ENCODE measurements around the gene KIAA0232. TPM values are rescaled to one million over a fixed set of nuclear protein-coding genes. Genes with fewer than 3 reads are reported as not detected.
A peak's percentile ranks its signal among the peaks of the same experiment; 100 is the strongest.

KIAA0232 gene
- total and polyA plus RNA-seq, 5 donors from 2014 or later, result 5.6 to 25.3 (median 13.5) TPM

GRCh38 chr4:6845574-6845973, 63.0 kb downstream of the KIAA0232 start:
- no peaks in the 10 kb centered on the region for H3K4me1 ChIP-seq (ENCODE audit: control insufficient read depth, insufficient read depth, low read length, poor library complexity, severe bottlenecking)
- H3K4me1 Mint-ChIP-seq, result peaks cover 3 to 27% (median 9%) of the 10 kb centered on the region in 4 donors
- no peak overlapping the region for H3K4me3 Mint-ChIP-seq
- H3K4me3 ChIP-seq (ENCODE audit: low read depth, low read length), result no peak overlapping the region
- no peaks in the 10 kb centered on the region for H3K9me3 ChIP-seq (ENCODE audit: control insufficient read depth in 2 of 2, low read length in 2 of 2)
- no peaks in the 10 kb centered on the region for H3K27me3 ChIP-seq (ENCODE audit: control insufficient read depth, insufficient read depth, low read length)
- H3K27me3 Mint-ChIP-seq, result no peaks in the 10 kb centered on the region
- H3K9me3 Mint-ChIP-seq, result no peaks in the 10 kb centered on the region
- peaks cover 27% of the 10 kb centered on the region for H3K36me3 Mint-ChIP-seq
- no peak for ATAC-seq (ENCODE audit: low read depth in 2 of 2)
- DNase-seq, result no peak
- H3K36me3 ChIP-seq (ENCODE audit: control insufficient read depth, insufficient read depth, low read length), result peaks cover 30% of the 10 kb centered on the region
- H3K27ac Mint-ChIP-seq, result peak overlapping the region in 1 of 3 donors; percentile 60
- H3K27ac ChIP-seq (ENCODE audit: insufficient read depth, low read length, poor library complexity, severe bottlenecking), result no peak overlapping the region

DNA sequence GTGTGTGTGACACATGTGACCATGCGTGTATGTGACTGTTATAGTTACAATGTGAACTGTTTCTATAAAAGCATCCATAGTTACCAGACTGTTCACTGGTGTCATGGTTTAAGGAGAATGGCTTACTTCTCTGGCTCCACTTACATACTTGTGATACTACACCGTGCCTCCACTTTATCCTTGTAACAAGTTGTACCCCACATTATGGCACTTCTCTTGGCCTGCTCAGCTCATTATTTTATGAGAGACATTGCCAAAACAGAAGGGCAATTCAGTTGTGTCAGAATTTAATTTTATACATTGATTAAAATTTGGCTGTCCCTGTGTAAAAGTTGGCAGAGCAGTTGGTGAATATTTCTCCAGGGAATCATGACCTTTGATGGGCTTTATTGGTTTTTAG, 64.7 kb downstream of the KIAA0232 start:
- Histone ChIP-seq H3K4me1 (ENCODE audit: control insufficient read depth, insufficient read depth, low read length, poor library complexity, severe bottlenecking) (no peaks in the 10 kb centered on the region), H3K27ac (ENCODE audit: insufficient read depth, low read length, poor library complexity, severe bottlenecking) (no peak overlapping the region), H3K27me3 (ENCODE audit: control insufficient read depth, insufficient read depth, low read length) (no peaks in the 10 kb centered on the region), H3K9me3 (ENCODE audit: control insufficient read depth in 2 of 2, low read length in 2 of 2) (peaks cover 0 to 4% of the 10 kb centered on the region in 2 experiments), H3K36me3 (ENCODE audit: control insufficient read depth, insufficient read depth, low read length) (peaks cover 28% of the 10 kb centered on the region), H3K4me3 (ENCODE audit: low read depth, low read length) (no peak overlapping the region)
- Mint-ChIP-seq H3K4me3 (no peak overlapping the region), H3K9me3 (no peaks in the 10 kb centered on the region), H3K27me3 (no peaks in the 10 kb centered on the region), H3K36me3 (peaks cover 36% of the 10 kb centered on the region), H3K4me1 (peaks cover 0 to 23% (median 7%) of the 10 kb centered on the region in 4 donors), H3K27ac (no peak overlapping the region)
- no peak for DNase-seq
- no peak for ATAC-seq (ENCODE audit: low read depth in 2 of 2)

- Histone ChIP-seq H3K4me1 (ENCODE audit: control insufficient read depth, insufficient read depth, low read length, poor library complexity, severe bottlenecking) (no peaks in the 10 kb centered on the region), H3K27me3 (ENCODE audit: control insufficient read depth, insufficient read depth, low read length) (no peaks in the 10 kb centered on the region), H3K9me3 (ENCODE audit: control insufficient read depth in 2 of 2, low read length in 2 of 2) (peaks cover 0 to 9% of the 10 kb centered on the region in 2 experiments), H3K27ac (ENCODE audit: insufficient read depth, low read length, poor library complexity, severe bottlenecking) (no peak overlapping the region), H3K4me3 (ENCODE audit: low read depth, low read length) (no peak overlapping the region), H3K36me3 (ENCODE audit: control insufficient read depth, insufficient read depth, low read length) (peaks cover 34% of the 10 kb centered on the region)
- no peaks in the 10 kb centered on the region for H3K27me3 Mint-ChIP-seq
- DNase-seq, result no peak
- no peak overlapping the region for H3K4me3 Mint-ChIP-seq
- peak overlapping the region in 2 of 3 donors; percentile 5 to 35 for H3K27ac Mint-ChIP-seq
- ATAC-seq (ENCODE audit: low read depth in 2 of 2), result no peak
- H3K9me3 Mint-ChIP-seq, result peaks cover 0 to 2% (median 0%) of the 10 kb centered on the region in 7 donors
- H3K4me1 Mint-ChIP-seq, result peaks cover 6 to 31% (median 17%) of the 10 kb centered on the region in 4 donors
- H3K36me3 Mint-ChIP-seq, result peaks cover 48% of the 10 kb centered on the region
Measured at GRCh38 chr4:6848717-6849305, 66.3 kb downstream of the KIAA0232 start.

- H3K9me3 ChIP-seq (ENCODE audit: control insufficient read depth in 2 of 2, low read length in 2 of 2), result peaks cover 0 to 9% of the 10 kb centered on the region in 2 experiments
- H3K36me3 Mint-ChIP-seq, result peaks cover 47% of the 10 kb centered on the region
- H3K4me1 Mint-ChIP-seq, result peaks cover 14 to 35% (median 21%) of the 10 kb centered on the region in 4 donors
- peak overlapping the region in 1 of 3 donors; percentile 78 for H3K27ac Mint-ChIP-seq
- peaks cover 3% of the 10 kb centered on the region for H3K4me1 ChIP-seq (ENCODE audit: control insufficient read depth, insufficient read depth, low read length, poor library complexity, severe bottlenecking)
- peaks cover 0 to 2% (median 0%) of the 10 kb centered on the region in 7 donors for H3K9me3 Mint-ChIP-seq
- ATAC-seq (ENCODE audit: low read depth in 2 of 2) (no peak), DNase-seq (no peak)
- H3K27ac ChIP-seq (ENCODE audit: insufficient read depth, low read length, poor library complexity, severe bottlenecking), result no peak overlapping the region
- H3K4me3 ChIP-seq (ENCODE audit: low read depth, low read length), result no peak overlapping the region
- H3K27me3 ChIP-seq (ENCODE audit: control insufficient read depth, insufficient read depth, low read length), result no peaks in the 10 kb centered on the region
- peaks cover 34% of the 10 kb centered on the region for H3K36me3 ChIP-seq (ENCODE audit: control insufficient read depth, insufficient read depth, low read length)
- H3K4me3 Mint-ChIP-seq, result no peak overlapping the region
- no peaks in the 10 kb centered on the region for H3K27me3 Mint-ChIP-seq
Measured at GRCh38 chr4:6849691-6850090, 67.2 kb downstream of the KIAA0232 start.

- Histone ChIP-seq H3K27ac (ENCODE audit: insufficient read depth, low read length, poor library complexity, severe bottlenecking) (no peak overlapping the region), H3K4me3 (ENCODE audit: low read depth, low read length) (no peak overlapping the region), H3K36me3 (ENCODE audit: control insufficient read depth, insufficient read depth, low read length) (peaks cover 24% of the 10 kb centered on the region), H3K27me3 (ENCODE audit: control insufficient read depth, insufficient read depth, low read length) (no peaks in the 10 kb centered on the region), H3K4me1 (ENCODE audit: control insufficient read depth, insufficient read depth, low read length, poor library complexity, severe bottlenecking) (peaks cover 18% of the 10 kb centered on the region), H3K9me3 (ENCODE audit: control insufficient read depth in 2 of 2, low read length in 2 of 2) (peaks cover 0 to 9% of the 10 kb centered on the region in 2 experiments)
- no peak overlapping the region for H3K4me3 Mint-ChIP-seq
- DNase-seq (no peak), ATAC-seq (ENCODE audit: low read depth in 2 of 2) (no peak)
- peaks cover 0 to 2% (median 0%) of the 10 kb centered on the region in 7 donors for H3K9me3 Mint-ChIP-seq
- peaks cover 24 to 36% (median 29%) of the 10 kb centered on the region in 4 donors for H3K4me1 Mint-ChIP-seq
- H3K27ac Mint-ChIP-seq, result no peak overlapping the region
- H3K36me3 Mint-ChIP-seq, result peaks cover 43% of the 10 kb centered on the region
- no peaks in the 10 kb centered on the region for H3K27me3 Mint-ChIP-seq
Measured at GRCh38 chr4:6851431-6851830, 68.9 kb downstream of the KIAA0232 start.

- peaks cover 0 to 9% of the 10 kb centered on the region in 2 experiments for H3K9me3 ChIP-seq (ENCODE audit: control insufficient read depth in 2 of 2, low read length in 2 of 2)
- no peak overlapping the region for H3K4me3 ChIP-seq (ENCODE audit: low read depth, low read length)
- Mint-ChIP-seq H3K9me3 (peaks cover 0 to 2% (median 0%) of the 10 kb centered on the region in 7 donors), H3K27me3 (no peaks in the 10 kb centered on the region), H3K27ac (no peak overlapping the region), H3K36me3 (peaks cover 44% of the 10 kb centered on the region), H3K4me3 (no peak overlapping the region), H3K4me1 (peaks cover 27 to 36% (median 31%) of the 10 kb centered on the region in 4 donors)
- DNase-seq (no peak), ATAC-seq (ENCODE audit: low read depth in 2 of 2) (no peak)
- H3K27ac ChIP-seq (ENCODE audit: insufficient read depth, low read length, poor library complexity, severe bottlenecking), result no peak overlapping the region
- H3K36me3 ChIP-seq (ENCODE audit: control insufficient read depth, insufficient read depth, low read length), result peaks cover 20% of the 10 kb centered on the region
- H3K4me1 ChIP-seq (ENCODE audit: control insufficient read depth, insufficient read depth, low read length, poor library complexity, severe bottlenecking), result peaks cover 21% of the 10 kb centered on the region
- H3K27me3 ChIP-seq (ENCODE audit: control insufficient read depth, insufficient read depth, low read length), result no peaks in the 10 kb centered on the region
Measured at GRCh38 chr4:6851962-6852361, 69.4 kb downstream of the KIAA0232 start.

DNA sequence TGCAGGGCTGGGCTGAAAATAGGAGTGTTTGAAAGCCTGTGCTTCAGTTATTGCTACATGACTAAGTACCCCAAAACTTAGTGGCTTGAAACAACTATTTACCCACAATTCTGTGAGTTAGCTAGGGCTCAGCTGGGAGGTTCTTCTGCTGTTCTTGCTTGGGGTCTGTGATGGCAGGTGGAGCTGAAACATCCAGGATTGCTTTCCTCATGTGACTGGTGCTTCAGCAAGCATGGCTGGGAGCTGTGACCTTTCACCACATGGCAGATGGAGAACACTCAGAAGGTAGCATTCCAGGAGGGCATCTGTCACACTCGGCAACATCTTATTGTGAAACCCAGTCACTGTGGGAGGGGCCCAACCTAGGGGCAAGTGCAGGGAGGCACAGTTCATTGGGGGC, 70.1 kb downstream of the KIAA0232 start:
- no peaks in the 10 kb centered on the region for H3K27me3 ChIP-seq (ENCODE audit: control insufficient read depth, insufficient read depth, low read length)
- peak overlapping the region in 2 of 3 donors; percentile 10 to 36 for H3K27ac Mint-ChIP-seq
- peaks cover 27 to 42% (median 31%) of the 10 kb centered on the region in 4 donors for H3K4me1 Mint-ChIP-seq
- H3K4me3 ChIP-seq (ENCODE audit: low read depth, low read length), result no peak overlapping the region
- H3K36me3 Mint-ChIP-seq, result peaks cover 50% of the 10 kb centered on the region
- H3K4me3 Mint-ChIP-seq, result no peak overlapping the region
- ATAC-seq (ENCODE audit: low read depth in 2 of 2) (no peak), DNase-seq (no peak)
- no peaks in the 10 kb centered on the region for H3K27me3 Mint-ChIP-seq
- H3K9me3 Mint-ChIP-seq, result peaks cover 0 to 2% (median 0%) of the 10 kb centered on the region in 7 donors
- peaks cover 0 to 9% of the 10 kb centered on the region in 2 experiments for H3K9me3 ChIP-seq (ENCODE audit: control insufficient read depth in 2 of 2, low read length in 2 of 2)
- no peak overlapping the region for H3K27ac ChIP-seq (ENCODE audit: insufficient read depth, low read length, poor library complexity, severe bottlenecking)
- H3K4me1 ChIP-seq (ENCODE audit: control insufficient read depth, insufficient read depth, low read length, poor library complexity, severe bottlenecking), result peaks cover 21% of the 10 kb centered on the region
- H3K36me3 ChIP-seq (ENCODE audit: control insufficient read depth, insufficient read depth, low read length), result peaks cover 25% of the 10 kb centered on the region
